ENCODE results near the gene NTM.

NTM gene

DNA sequence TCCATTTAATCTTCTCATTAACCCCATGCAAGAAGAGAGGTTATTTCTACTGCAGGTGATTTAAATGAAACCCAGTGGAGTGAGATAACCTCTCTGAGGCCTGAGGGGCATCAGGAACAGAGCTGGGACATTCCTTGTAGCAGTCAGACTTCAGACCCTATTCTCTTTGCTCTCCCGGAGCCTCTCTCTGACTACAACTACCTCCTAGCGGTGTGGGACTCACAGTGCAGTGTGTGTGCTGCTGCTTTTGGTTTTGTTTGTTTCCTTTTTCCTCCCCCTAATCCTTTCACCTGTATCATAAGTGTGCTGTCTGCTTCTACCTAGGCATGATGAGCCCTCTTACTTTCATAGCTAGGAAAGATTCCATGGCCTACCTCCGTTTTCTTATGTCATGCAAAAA lies 769.6 kb downstream of the NTM start:
- FAIRE-seq (no peak), DNase-seq (ENCODE audit: insufficient read length, low spot score) (no peak)
- TF ChIP-seq, protein P1, sequence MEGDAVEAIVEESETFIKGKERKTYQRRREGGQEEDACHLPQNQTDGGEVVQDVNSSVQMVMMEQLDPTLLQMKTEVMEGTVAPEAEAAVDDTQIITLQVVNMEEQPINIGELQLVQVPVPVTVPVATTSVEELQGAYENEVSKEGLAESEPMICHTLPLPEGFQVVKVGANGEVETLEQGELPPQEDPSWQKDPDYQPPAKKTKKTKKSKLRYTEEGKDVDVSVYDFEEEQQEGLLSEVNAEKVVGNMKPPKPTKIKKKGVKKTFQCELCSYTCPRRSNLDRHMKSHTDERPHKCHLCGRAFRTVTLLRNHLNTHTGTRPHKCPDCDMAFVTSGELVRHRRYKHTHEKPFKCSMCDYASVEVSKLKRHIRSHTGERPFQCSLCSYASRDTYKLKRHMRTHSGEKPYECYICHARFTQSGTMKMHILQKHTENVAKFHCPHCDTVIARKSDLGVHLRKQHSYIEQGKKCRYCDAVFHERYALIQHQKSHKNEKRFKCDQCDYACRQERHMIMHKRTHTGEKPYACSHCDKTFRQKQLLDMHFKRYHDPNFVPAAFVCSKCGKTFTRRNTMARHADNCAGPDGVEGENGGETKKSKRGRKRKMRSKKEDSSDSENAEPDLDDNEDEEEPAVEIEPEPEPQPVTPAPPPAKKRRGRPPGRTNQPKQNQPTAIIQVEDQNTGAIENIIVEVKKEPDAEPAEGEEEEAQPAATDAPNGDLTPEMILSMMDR (IDR thresholded peaks at IDR 0.05; ENCODE audit: insufficient read depth, missing control alignments) = no peak

DNA sequence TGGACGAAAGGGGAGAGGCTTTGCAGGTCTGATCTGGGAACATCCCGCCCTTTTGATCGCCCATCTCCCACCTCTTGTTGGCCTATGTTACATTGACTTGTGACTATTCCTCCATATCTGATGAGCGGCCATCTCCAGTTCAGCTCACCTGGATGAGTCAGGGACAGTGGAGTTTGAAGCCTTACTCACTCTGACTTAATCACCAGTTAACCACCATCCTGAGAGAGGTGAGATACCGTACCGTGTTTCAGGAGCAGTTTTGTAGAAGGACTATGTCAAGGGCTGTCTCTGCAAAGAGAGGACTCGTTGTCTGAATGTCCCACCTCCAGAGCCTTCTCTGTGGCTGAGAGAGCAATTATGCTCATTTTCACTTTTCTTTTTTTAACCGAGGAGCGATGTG lies 771.7 kb downstream of the NTM start:
- TF ChIP-seq, protein P1 (IDR thresholded peaks at IDR 0.05; ENCODE audit: insufficient read depth, missing control alignments) = no peak
- no peak for FAIRE-seq
- DNase-seq (ENCODE audit: insufficient read length, low spot score) = no peak

DNA sequence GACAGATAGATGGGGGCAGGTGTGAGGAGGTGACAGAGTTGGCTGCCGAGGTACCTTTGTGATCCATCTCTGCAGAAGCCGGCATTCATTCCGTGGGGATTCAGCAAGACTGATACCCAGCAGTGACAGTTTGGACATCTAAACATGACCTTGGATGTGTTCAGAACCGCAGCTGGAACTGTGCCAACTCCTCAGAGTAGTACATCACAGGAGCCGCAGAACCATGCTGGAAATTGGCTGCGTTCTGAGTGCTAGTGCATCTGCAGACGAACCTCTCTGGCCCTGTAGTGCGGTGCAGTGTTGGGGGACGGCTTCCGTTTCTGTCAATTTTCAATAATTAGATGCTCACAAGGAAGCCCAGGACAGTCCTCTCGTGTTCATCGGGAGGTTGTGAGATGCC lies 772.1 kb downstream of the NTM start:
- FAIRE-seq = no peak
- no peak for DNase-seq (ENCODE audit: insufficient read length, low spot score)
- TF ChIP-seq, protein P1 (IDR thresholded peaks at IDR 0.05; ENCODE audit: insufficient read depth, missing control alignments) = no peak

DNA sequence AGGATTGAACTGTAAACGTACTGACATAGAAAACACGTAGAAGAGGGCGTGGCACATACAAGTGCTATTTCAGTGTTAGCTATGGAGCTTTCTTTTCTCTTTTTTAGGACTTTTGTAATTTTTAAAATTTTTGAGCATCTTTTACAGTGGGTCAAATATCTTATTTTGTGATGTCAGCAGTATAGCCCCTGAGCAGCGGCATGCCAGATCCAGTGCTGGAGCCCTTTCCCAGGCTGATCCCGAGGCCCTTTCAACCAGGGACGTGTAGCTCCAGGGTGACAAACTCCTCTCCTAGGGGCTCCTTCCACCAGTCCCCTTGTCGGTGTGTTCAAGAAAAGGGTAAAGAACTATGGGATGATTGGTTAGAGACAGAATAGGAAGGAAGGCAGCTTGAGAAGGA lies 777.0 kb downstream of the NTM start:
- TF ChIP-seq, protein P1 (IDR thresholded peaks at IDR 0.05; ENCODE audit: insufficient read depth, missing control alignments) = no peak
- no peak for DNase-seq (ENCODE audit: insufficient read length, low spot score)
- FAIRE-seq = no peak

DNA sequence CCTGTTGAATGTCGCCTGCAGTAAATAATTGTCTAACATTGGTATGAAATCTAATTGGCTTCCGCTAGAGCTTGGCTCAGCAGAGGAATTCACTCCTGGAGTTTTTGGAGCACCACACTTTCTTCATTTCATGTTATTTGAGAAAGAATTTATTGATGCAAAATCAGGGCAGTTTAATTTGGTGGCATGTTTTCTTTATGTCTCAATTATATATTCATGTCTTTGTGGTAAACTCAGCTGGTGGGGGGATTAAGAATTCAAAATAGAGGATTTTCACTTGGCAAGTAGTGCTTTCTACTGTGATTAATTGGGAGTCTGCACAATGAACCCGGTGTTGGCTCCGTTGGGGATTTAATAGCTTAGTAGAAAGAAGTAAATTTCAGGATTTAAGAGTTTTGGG lies 784.4 kb downstream of the NTM start:
- no peak for FAIRE-seq
- no peak for DNase-seq (ENCODE audit: insufficient read length, low spot score)
- TF ChIP-seq, protein P1 (IDR thresholded peaks at IDR 0.05; ENCODE audit: insufficient read depth, missing control alignments) = no peak

DNA sequence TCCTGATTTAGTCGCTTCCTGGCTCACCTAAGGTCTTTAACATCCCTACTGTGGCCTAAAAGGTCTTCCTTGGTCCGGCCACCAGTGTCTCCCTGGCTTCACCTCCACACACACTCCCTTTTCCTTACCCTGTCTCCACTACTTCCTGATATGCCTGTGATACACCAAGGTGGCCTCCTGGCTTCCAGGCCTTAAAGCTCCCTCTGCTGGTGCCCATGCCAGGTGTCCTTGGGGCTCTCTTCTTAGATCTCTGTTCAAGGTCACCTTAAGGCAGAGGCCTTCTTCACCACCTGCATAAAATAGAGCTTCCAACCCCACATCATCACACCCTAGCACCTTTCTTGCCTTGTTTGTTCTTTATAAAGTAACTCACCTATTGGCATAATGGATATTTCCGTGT lies 787.7 kb downstream of the NTM start:
- no peak for DNase-seq (ENCODE audit: insufficient read length, low spot score)

DNA sequence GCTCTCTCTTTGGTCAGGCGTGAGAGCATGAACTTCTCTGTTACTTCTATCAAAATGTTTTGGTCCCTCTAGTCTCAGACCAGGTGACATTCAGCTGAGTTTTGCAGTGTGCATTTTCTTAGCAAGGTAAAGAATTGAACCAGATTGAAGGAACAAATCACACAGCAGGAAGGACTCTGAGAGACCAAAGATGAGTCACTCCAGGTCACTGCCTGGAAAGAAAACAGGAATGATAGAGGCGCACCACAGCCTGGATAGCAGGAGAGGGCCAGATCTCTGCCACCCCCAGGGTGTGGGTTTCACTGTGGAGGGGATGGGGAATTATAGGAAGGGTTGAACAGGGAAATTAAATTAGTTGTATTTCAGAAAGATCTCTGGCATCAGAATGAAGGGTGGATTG lies 788.3 kb downstream of the NTM start:
- DNase-seq (ENCODE audit: insufficient read length, low spot score) (no peak), FAIRE-seq (no peak)
- TF ChIP-seq, protein P1 (IDR thresholded peaks at IDR 0.05; ENCODE audit: insufficient read depth, missing control alignments) = no peak

More for the DNA sequence above, 787.7 kb downstream of the NTM start:
- TF ChIP-seq, protein P1 (IDR thresholded peaks at IDR 0.05; ENCODE audit: insufficient read depth, missing control alignments) = peak; percentile 24
- FAIRE-seq = no peak
